NT2/D1 (cell line): ENCODE results near the gene GNG13.

Source experiments
- DNase-seq: peaks from one replicate; pipeline ENCODE4 v3.0.0-alpha.2; 2011; ENCODE audit warnings: low read depth, low spot score
- H3K27me3 ChIP-seq: 2 replicates; pipeline ENCODE4 v1.6.0; 2011; ENCODE audit warnings: mild to moderate bottlenecking; ENCODE audit not compliant: insufficient read length, insufficient read depth
- H3K36me3 ChIP-seq: 2 replicates; pipeline ENCODE4 v1.6.1; 2011; ENCODE audit warnings: mild to moderate bottlenecking, low read length, mixed read lengths; ENCODE audit not compliant: insufficient read depth, insufficient read length
- H3K4me1 ChIP-seq: 2 replicates; pipeline ENCODE4 v1.5.1; 2011; ENCODE audit not compliant: insufficient read depth, insufficient read length
- H3K4me3 ChIP-seq: 2 replicates; pipeline ENCODE4 v1.5.1; 2011; ENCODE audit warnings: low read depth; ENCODE audit not compliant: insufficient read length
- H3K9ac ChIP-seq: 2 replicates; pipeline ENCODE4 v1.6.0; 2011; ENCODE audit warnings: low read depth; ENCODE audit not compliant: insufficient read length
- H3K9me3 ChIP-seq: 2 replicates; pipeline ENCODE4 v1.5.1; 2011; ENCODE audit warnings: mild to moderate bottlenecking, low read length; ENCODE audit not compliant: insufficient read depth
- SUZ12 ChIP-seq: IDR thresholded peaks from 2 replicates; pipeline ENCODE4 v1.6.1; 2011; ENCODE audit not compliant: insufficient read length, insufficient read depth; ENCODE audit errors: extremely low read depth
- YY1 ChIP-seq: IDR thresholded peaks from 2 replicates; pipeline ENCODE4 v1.6.1; 2011; ENCODE audit not compliant: insufficient read length, insufficient read depth
- ZNF274 ChIP-seq: IDR thresholded peaks from 2 replicates; pipeline ENCODE4 v1.6.1; 2011; ENCODE audit warnings: mild to moderate bottlenecking, low read depth, low read length

GNG13 gene

GRCh38 chr16:795580-796229 lies 4.8 kb downstream of the GNG13 start:
- DNase-seq = no peak
- TF ChIP-seq SUZ12 (no peak), ZNF274 (no peak), YY1 (no peak)
- Histone ChIP-seq H3K9me3 (no peaks in the 10 kb centered on the region), H3K27me3 (peaks cover 9% of the 10 kb centered on the region), H3K9ac (no peak overlapping the region), H3K4me3 (no peak overlapping the region), H3K4me1 (peaks cover 22% of the 10 kb centered on the region), H3K36me3 (peaks cover 72% of the 10 kb centered on the region)

GRCh38 chr16:794853-795466 lies 5.6 kb downstream of the GNG13 start:
- DNase-seq = no peak
- TF ChIP-seq SUZ12 (no peak), ZNF274 (no peak), YY1 (no peak)
- Histone ChIP-seq H3K9ac (peak overlapping the region; percentile 42), H3K9me3 (no peaks in the 10 kb centered on the region), H3K27me3 (peaks cover 2% of the 10 kb centered on the region), H3K4me3 (no peak overlapping the region), H3K36me3 (peaks cover 80% of the 10 kb centered on the region), H3K4me1 (peaks cover 18% of the 10 kb centered on the region)

GRCh38 chr16:794091-794822 lies 6.3 kb downstream of the GNG13 start:
- no peaks in the 10 kb centered on the region for H3K9me3 ChIP-seq
- peaks cover 24% of the 10 kb centered on the region for H3K4me1 ChIP-seq
- TF ChIP-seq SUZ12 (no peak), ZNF274 (no peak), YY1 (no peak)
- no peaks in the 10 kb centered on the region for H3K27me3 ChIP-seq
- H3K9ac ChIP-seq = peak overlapping the region; percentile 42
- peaks cover 87% of the 10 kb centered on the region for H3K36me3 ChIP-seq
- H3K4me3 ChIP-seq = no peak overlapping the region
- no peak for DNase-seq

- no peak for DNase-seq
- Histone ChIP-seq H3K9ac (no peak overlapping the region), H3K9me3 (no peaks in the 10 kb centered on the region), H3K36me3 (peaks cover 85% of the 10 kb centered on the region), H3K27me3 (no peaks in the 10 kb centered on the region), H3K4me3 (no peak overlapping the region), H3K4me1 (peaks cover 24% of the 10 kb centered on the region)
- TF ChIP-seq YY1 (no peak), ZNF274 (no peak), SUZ12 (no peak)
These were observed 7.1 kb downstream of the GNG13 start for GRCh38 chr16:793414-793813.

GRCh38 chr16:792221-792995 lies 8.1 kb downstream of the GNG13 start:
- no peaks in the 10 kb centered on the region for H3K9me3 ChIP-seq
- H3K27me3 ChIP-seq = no peaks in the 10 kb centered on the region
- H3K36me3 ChIP-seq = peaks cover 79% of the 10 kb centered on the region
- no peak overlapping the region for H3K4me3 ChIP-seq
- no peak for DNase-seq
- H3K4me1 ChIP-seq = peaks cover 24% of the 10 kb centered on the region
- no peak overlapping the region for H3K9ac ChIP-seq
- TF ChIP-seq YY1 (no peak), ZNF274 (no peak)

GRCh38 chr16:791131-791530 lies 9.4 kb downstream of the GNG13 start:
- H3K9me3 ChIP-seq = no peaks in the 10 kb centered on the region
- no peaks in the 10 kb centered on the region for H3K27me3 ChIP-seq
- no peak overlapping the region for H3K4me3 ChIP-seq
- H3K36me3 ChIP-seq = peaks cover 79% of the 10 kb centered on the region
- no peak overlapping the region for H3K9ac ChIP-seq
- no peak for DNase-seq
- TF ChIP-seq YY1 = no peak
- H3K4me1 ChIP-seq = peaks cover 18% of the 10 kb centered on the region

GRCh38 chr16:790086-790485 lies 10.4 kb downstream of the GNG13 start:
- Histone ChIP-seq H3K9ac (peak overlapping the region; percentile 98), H3K36me3 (peaks cover 82% of the 10 kb centered on the region), H3K27me3 (no peaks in the 10 kb centered on the region), H3K4me3 (no peak overlapping the region), H3K9me3 (no peaks in the 10 kb centered on the region), H3K4me1 (peaks cover 18% of the 10 kb centered on the region)
- no peak for TF ChIP-seq ZNF274
- TF ChIP-seq SUZ12 = no peak
- DNase-seq = no peak
